H1 (cell line): ENCODE data around the gene PURA. TPM values are rescaled to one million over a fixed set of nuclear protein-coding genes. Genes with fewer than 3 reads are reported as not detected.

Experiments used
- CTCF ChIA-PET: fragments of 300-600 bp; sonication (Branson Sonifier 250); formaldehyde crosslinking; loops from one replicate; lab custom pipeline; 2021; ENCODE audit not compliant: partially characterized antibody; lab: Charles Lee
- POLR2A ChIA-PET: fragments of 300-600 bp; sonication (Branson Sonifier 250); formaldehyde crosslinking; loops from one replicate; lab custom pipeline; 2021; ENCODE audit warnings: inconsistent platforms; ENCODE audit not compliant: partially characterized antibody; lab: Charles Lee
- DNase-seq, 2 experiments: peaks; one replicate each; pipeline versions ENCODE4 v3.0.0 to v3.0.0-alpha.2; 2010 to 2022; ENCODE audit warnings: low spot score in 2 of 2, low read depth in 1 of 2, mixed read lengths in 1 of 2
- FAIRE-seq: peaks from 2 replicates; lab custom pipeline; 2011; peaks lifted over from hg19 to GRCh38; lab: Jason Lieb, UNC
- H2AFZ ChIP-seq: 2 replicates; pipeline ENCODE4 v1.8.1; 2012; ENCODE audit warnings: low read length, inconsistent platforms
- H2AK5ac ChIP-seq: 2 replicates; pipeline ENCODE4 v1.6.1; 2013; ENCODE audit warnings: low read depth, low read length
- H2BK120ac ChIP-seq: replicated peaks from 2 replicates; pipeline ENCODE3; 2013; ENCODE audit warnings: low read depth, low read length, inconsistent platforms
- H2BK12ac ChIP-seq: 2 replicates; pipeline ENCODE4 v1.6.1; 2013; ENCODE audit warnings: low read depth, low read length
- H2BK15ac ChIP-seq: 2 replicates; pipeline ENCODE4 v1.6.1; 2013; ENCODE audit warnings: low read length
- H2BK20ac ChIP-seq: 2 replicates; pipeline ENCODE4 v1.6.1; 2013; ENCODE audit warnings: low read length
- H2BK5ac ChIP-seq: 2 replicates; pipeline ENCODE4 v1.6.1; 2013; ENCODE audit warnings: low read depth, low read length
- H3K14ac ChIP-seq: 2 replicates; pipeline ENCODE4 v1.6.1; 2013; ENCODE audit warnings: inconsistent platforms; ENCODE audit not compliant: insufficient read length
- H3K18ac ChIP-seq: 2 replicates; pipeline ENCODE4 v1.6.1; 2013; ENCODE audit warnings: low read length; ENCODE audit errors: extremely low read depth
- H3K23ac ChIP-seq: 2 replicates; pipeline ENCODE4 v1.6.1; 2013; ENCODE audit warnings: inconsistent platforms; ENCODE audit not compliant: insufficient read length
- H3K23me2 ChIP-seq: 2 replicates; pipeline ENCODE4 v1.6.1; 2013; ENCODE audit warnings: low read depth, low read length
- H3K27ac ChIP-seq: 2 replicates; pipeline ENCODE4 v1.6.1; 2011; ENCODE audit warnings: low read depth, low read length, inconsistent platforms
- H3K27me3 ChIP-seq, 4 experiments: replicated peaks in 1 of 4; 1 replicate in 1 of 4; 2 replicates in 3 of 4; pipeline versions ENCODE4 v1.6.1 to v1.8.1; 2011 to 2013; ENCODE audit warnings: low read length in 3 of 4, mild to moderate bottlenecking in 3 of 4, inconsistent platforms in 2 of 4, mixed read lengths in 2 of 4, moderate library complexity in 1 of 4; ENCODE audit not compliant: control insufficient read depth in 3 of 4, insufficient read depth in 3 of 4; ENCODE audit errors: extremely low read depth in 1 of 4
- H3K36me3 ChIP-seq, 4 experiments: 2 replicates each; pipeline versions ENCODE4 v1.6.1 to v1.8.1; 2011 to 2013; ENCODE audit warnings: mild to moderate bottlenecking in 4 of 4, low read length in 3 of 4, moderate library complexity in 2 of 4, control low read depth in 1 of 4, inconsistent platforms in 1 of 4; ENCODE audit not compliant: insufficient read depth in 4 of 4, control insufficient read depth in 2 of 4
- H3K4ac ChIP-seq: replicated peaks from 2 replicates; pipeline ENCODE3; 2013; ENCODE audit warnings: low read length, low read depth, mixed read lengths, inconsistent platforms; ENCODE audit not compliant: insufficient read length
- H3K4me1 ChIP-seq, 4 experiments: replicated peaks in 1 of 4; 1 replicate in 1 of 4; 2 replicates in 3 of 4; pipeline versions ENCODE4 v1.6.1 to v1.8.1; 2011 to 2013; ENCODE audit warnings: low read length in 3 of 4, inconsistent platforms in 2 of 4, mixed read lengths in 1 of 4; ENCODE audit not compliant: insufficient read depth in 4 of 4, control insufficient read depth in 3 of 4
- H3K4me2 ChIP-seq, 2 experiments: 2 replicates each; pipeline versions ENCODE4 v1.6.1 to v1.8.1; 2011 to 2013; ENCODE audit warnings: low read depth in 2 of 2, low read length in 2 of 2, control low read depth in 1 of 2, inconsistent platforms in 1 of 2, mild to moderate bottlenecking in 1 of 2; ENCODE audit not compliant: insufficient read depth in 1 of 2
- H3K4me3 ChIP-seq, 4 experiments: fragments of 200-600, 300-600 bp in 1 of 4; sonication (generic), shearing (Covaris generic), sonication (Bioruptor Twin) in 1 of 4; 2 replicates each; pipeline versions ENCODE4 v1.5.1 to v1.8.1; 2011 to 2016; ENCODE audit warnings: low read length in 4 of 4, low read depth in 3 of 4, control low read depth in 2 of 4, inconsistent platforms in 2 of 4, mild to moderate bottlenecking in 2 of 4, mixed read lengths in 1 of 4, moderate library complexity in 1 of 4; ENCODE audit not compliant: insufficient read depth in 2 of 4; ENCODE audit errors: extremely low read depth in 1 of 4
- H3K56ac ChIP-seq: replicated peaks from 2 replicates; pipeline ENCODE3; 2013; ENCODE audit warnings: low read depth, mild to moderate bottlenecking, mixed read lengths, low read length, inconsistent platforms; ENCODE audit not compliant: insufficient read length
- H3K79me1 ChIP-seq: 2 replicates; pipeline ENCODE4 v1.6.1; 2013; ENCODE audit warnings: low read depth, low read length, control low read depth
- H3K79me2 ChIP-seq, 2 experiments: 2 replicates each; pipeline versions ENCODE4 v1.6.1 to v1.8.1; 2012 to 2013; ENCODE audit warnings: low read length in 2 of 2, mild to moderate bottlenecking in 2 of 2, inconsistent platforms in 1 of 2; ENCODE audit not compliant: insufficient read depth in 2 of 2, control insufficient read depth in 1 of 2
- H3K9ac ChIP-seq, 4 experiments: replicated peaks in 1 of 4; 1 replicate in 1 of 4; 2 replicates in 3 of 4; pipeline versions ENCODE4 v1.6.1 to v1.8.1; 2011 to 2013; ENCODE audit warnings: low read depth in 3 of 4, low read length in 3 of 4, control low read depth in 2 of 4, mild to moderate bottlenecking in 2 of 4, moderate library complexity in 2 of 4, inconsistent platforms in 1 of 4; ENCODE audit errors: extremely low read depth in 1 of 4
- H3K9me3 ChIP-seq, 2 experiments: 2 replicates each; pipeline versions ENCODE4 v1.6.1 to v1.8.1; 2012 to 2013; ENCODE audit warnings: mild to moderate bottlenecking in 2 of 2, moderate library complexity in 2 of 2, control low read depth in 1 of 2, inconsistent platforms in 1 of 2, low read depth in 1 of 2, low read length in 1 of 2, mixed read lengths in 1 of 2; ENCODE audit not compliant: insufficient read depth in 2 of 2
- H4K20me1 ChIP-seq, 2 experiments: replicated peaks in 1 of 2; 2 replicates each; pipeline versions ENCODE3 to v1.8.1; 2011 to 2013; ENCODE audit warnings: inconsistent platforms in 2 of 2, low read length in 2 of 2, mild to moderate bottlenecking in 1 of 2; ENCODE audit not compliant: insufficient read depth in 2 of 2, control insufficient read depth in 1 of 2
- H4K5ac ChIP-seq: 2 replicates; pipeline ENCODE4 v1.6.1; 2013; ENCODE audit warnings: low read length, low read depth, mixed read lengths, inconsistent platforms; ENCODE audit not compliant: insufficient read length
- H4K8ac ChIP-seq: 2 replicates; pipeline ENCODE4 v1.8.0; 2013; ENCODE audit warnings: mild to moderate bottlenecking, moderate library complexity, low read length, inconsistent platforms; ENCODE audit not compliant: insufficient read depth; ENCODE audit errors: extremely low read depth
- H4K91ac ChIP-seq: replicated peaks from 2 replicates; pipeline ENCODE3; 2013; ENCODE audit warnings: low read length, mixed read lengths, inconsistent platforms; ENCODE audit not compliant: insufficient read length
- BACH1 ChIP-seq: IDR thresholded peaks from 2 replicates; pipeline ENCODE4 v1.6.1; 2012; ENCODE audit warnings: low read length, improper control_type of control experiment
- BRCA1 ChIP-seq: IDR thresholded peaks from 2 replicates; pipeline ENCODE4 v1.6.1; 2012; ENCODE audit warnings: low read depth, low read length, improper control_type of control experiment
- CBX5 ChIP-seq: fragments of 300-800, 300-1000 bp; sonication (generic); IDR thresholded peaks from 2 replicates; pipeline ENCODE4 v1.7.1; 2016; ENCODE audit warnings: antibody characterized with exemption, low read length, low read depth
- CHD1 ChIP-seq: IDR thresholded peaks from 2 replicates; pipeline ENCODE4 v1.6.1; 2012; ENCODE audit warnings: low read depth, low read length, improper control_type of control experiment
- GTF2F1 ChIP-seq: IDR thresholded peaks from 2 replicates; pipeline ENCODE4 v1.6.1; 2012; ENCODE audit warnings: low read depth, low read length, improper control_type of control experiment, borderline replicate concordance
- HDAC2 ChIP-seq, 2 experiments: fragments of 300-600 bp in 1 of 2; sonication (generic) in 1 of 2; IDR thresholded peaks; 2 replicates each; pipeline ENCODE4 v1.6.1; 2011 to 2012; ENCODE audit warnings: low read depth in 2 of 2, low read length in 2 of 2, mild to moderate bottlenecking in 2 of 2, moderate library complexity in 2 of 2, borderline replicate concordance in 1 of 2, inconsistent platforms in 1 of 2
- SIRT6 ChIP-seq: IDR thresholded peaks from one replicate; pipeline ENCODE4 v1.7.1; 2012; ENCODE audit warnings: low read length, inconsistent platforms
- SP2 ChIP-seq: IDR thresholded peaks from 2 replicates; pipeline ENCODE4 v1.6.1; 2012; ENCODE audit warnings: mild to moderate bottlenecking, low read length, inconsistent platforms
- SRF ChIP-seq: IDR thresholded peaks from 2 replicates; pipeline ENCODE4 v1.6.1; 2011; ENCODE audit warnings: mild to moderate bottlenecking, low read depth, low read length, moderate library complexity
- WGBS, 2 experiments: shearing (Covaris generic) in 1 of 2; methylation state at CpG; one replicate each; pipeline versions ENCODE4 v1.1.6 to v1.1.7; 2013 to 2015; ENCODE audit warnings: low lambda C conversion rate in 2 of 2, mixed read lengths in 2 of 2, inconsistent platforms in 1 of 2, low coverage in 1 of 2, missing lambda C conversion rate in 1 of 2; ENCODE audit not compliant: insufficient replicate concordance in 2 of 2, insufficient coverage in 1 of 2, insufficient read length in 1 of 2; ENCODE audit errors: extremely low coverage in 1 of 2, missing lambda C conversion rate in 1 of 2; 5-methylcytosine and 5-hydroxymethylcytosine counted together
- polyA plus RNA-seq, 7 experiments: library from polyadenylated mRNA; depleted of rRNA in 3 of 7; stranded (reverse) in 5 of 7; unstranded in 2 of 7; fragments of >200 nt in 5 of 7; fragments of 200-250 nt in 2 of 7; gene quantifications; 1 replicate in 5 of 7; 2 replicates in 1 of 7; 4 replicates in 1 of 7; pipeline versions ENCODE4 v1.2.1 to v1.2.3, GENCODE V29; 2011 to 2013; ENCODE audit warnings: missing spikeins in 2 of 7, mixed read lengths in 2 of 7
- total RNA-seq: library from RNA; stranded (reverse); fragmentation: NEBNext Ultra II Directional; extraction: Animal tissue kit (Norgen Biotek cat#: 25700); gene quantifications from 2 replicates; pipeline ENCODE4 v1.2.1, GENCODE V29; 2021
- TF ChIP-seq, protein P1 (sequence below): IDR thresholded peaks from 2 replicates; pipeline ENCODE4 v1.6.1; 2011; ENCODE audit warnings: low read depth, mild to moderate bottlenecking, low read length; ENCODE audit not compliant: insufficient read depth

Gene PURA
- total and polyA plus RNA-seq, 2 of the 8 experiments (the other 6 are each of a cell fraction or from before 2014, with no cell fraction given), result 0.98 to 2.1 TPM

DNA sequence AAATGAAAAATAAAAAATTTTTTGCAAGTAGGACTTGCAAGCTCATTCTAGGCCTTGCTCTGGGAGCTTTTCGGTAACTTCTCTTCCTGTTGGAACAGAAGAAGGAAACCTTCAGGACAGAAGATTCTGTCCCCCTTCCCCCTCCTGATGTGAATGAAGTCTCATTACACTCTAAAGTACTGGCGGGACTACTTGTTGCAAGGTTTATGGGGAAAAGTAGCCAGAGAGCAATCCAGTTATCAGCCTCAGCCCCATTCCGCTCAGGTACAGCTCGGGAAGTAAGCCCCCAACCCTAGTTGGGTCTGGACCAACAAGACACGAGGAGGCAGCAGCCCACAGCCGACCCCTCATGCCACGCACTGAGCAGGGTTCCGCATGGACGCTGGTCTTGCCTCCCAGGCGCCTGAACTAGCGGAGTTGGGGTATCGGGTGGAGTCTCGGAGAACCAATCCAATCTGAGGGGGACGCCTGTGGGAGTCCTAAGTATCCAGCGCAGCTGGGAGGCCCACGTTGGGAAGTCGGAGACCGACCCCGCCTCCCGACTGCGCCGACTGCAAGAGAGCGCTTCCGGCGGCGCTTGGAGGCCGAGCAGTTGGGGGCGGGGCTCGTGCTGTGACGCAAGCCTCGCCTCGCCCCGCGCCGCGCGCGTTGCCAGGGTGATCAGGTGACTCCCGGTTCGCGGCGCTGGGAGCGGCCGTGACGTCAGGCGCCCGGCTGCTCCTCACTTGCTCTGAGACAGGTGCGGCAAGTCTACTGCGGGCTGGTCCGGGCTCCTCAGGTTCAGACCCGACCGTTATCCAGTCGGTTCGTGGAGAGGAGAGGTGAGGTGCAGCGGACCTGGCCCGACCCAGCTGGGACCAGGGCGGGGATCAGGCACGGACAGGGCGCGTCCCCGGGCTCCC lies 60.8 kb downstream of the PURA start, which contains the start of gene CYSTM1:
CYSTM1 (plus strand) TSS at position 724 of the 902 bp plus-strand sequence. CDS start 19,278 bp downstream, outside the sequence.
- no peak within 1 kb of the TSS for H3K23ac ChIP-seq
- ChIA-PET CTCF (interaction anchor here (0.7 to 1.5 kb wide), 5 partner anchors 17 to 130 kb away, joined by 3 to 7 read pairs (median 4); no protein-coding TSS in a partner anchor), POLR2A (interaction anchor here (0.9 to 1.5 kb wide), 7 partner anchors 22 to 192 kb away, joined by 3 to 4 read pairs (median 4); no protein-coding TSS in a partner anchor)
- H2BK20ac ChIP-seq, result peak within 1 kb of the TSS; percentile 72; the same call in 1 of the 2 replicates
- peak within 1 kb of the TSS; percentile 85 for H4K8ac ChIP-seq
- H2AFZ ChIP-seq, result peak within 1 kb of the TSS; percentile 96
- H2AK5ac ChIP-seq, result no peak within 1 kb of the TSS
- no peak for FAIRE-seq
- H3K4me2 ChIP-seq, result peak within 1 kb of the TSS; percentile 71 to 96
- 5% methylated on average over 49 of the region's 61 CpGs; no CpG with 5 or more reads in 1 of the 2 experiments for WGBS, 2 experiments
- H4K91ac ChIP-seq, result peak within 1 kb of the TSS; percentile 88
- peaks cover 0 to 4% (median 1%) of the 10 kb centered on the region in 4 experiments; a peak in 4 of 7 replicates for H3K4me1 ChIP-seq
- H3K36me3 ChIP-seq, result no peaks in the 10 kb centered on the region
- H3K79me2 ChIP-seq, result no peaks in the 10 kb centered on the region
- DNase-seq, result peak; percentile 94 to 98
- peak within 1 kb of the TSS; percentile 90; the same call in 1 of the 2 replicates for H2BK15ac ChIP-seq
- H4K20me1 ChIP-seq, result no peaks in the 10 kb centered on the region
- H3K9me3 ChIP-seq, result no peaks in the 10 kb centered on the region
- H2BK5ac ChIP-seq, result peak within 1 kb of the TSS; percentile 73; the same call in 1 of the 2 replicates
- peak within 1 kb of the TSS; percentile 77 for H3K27ac ChIP-seq
- peak within 1 kb of the TSS; percentile 69 for H4K5ac ChIP-seq
- H3K18ac ChIP-seq, result peak within 1 kb of the TSS; percentile 85
- H3K27me3 ChIP-seq, result no peaks in the 10 kb centered on the region
- H3K79me1 ChIP-seq, result no peaks in the 10 kb centered on the region
- peak within 1 kb of the TSS; percentile 40 to 86 (median 56) for H3K9ac ChIP-seq
- H3K56ac ChIP-seq, result peak within 1 kb of the TSS; percentile 5
- no peak within 1 kb of the TSS for H3K14ac ChIP-seq
- H2BK120ac ChIP-seq, result no peak within 1 kb of the TSS
- H2BK12ac ChIP-seq, result peak within 1 kb of the TSS; percentile 68; the same call in 1 of the 2 replicates
- H3K4ac ChIP-seq, result peak within 1 kb of the TSS; percentile 5
- H3K4me3 ChIP-seq, result peak within 1 kb of the TSS; percentile 60 to 93 (median 80)
- H3K23me2 ChIP-seq, result peaks cover 7% of the 10 kb centered on the region; the same call in 1 of the 2 replicates
- no peak for TF ChIP-seq SP2
- no peak for TF ChIP-seq CBX5
- TF ChIP-seq, protein P1, sequence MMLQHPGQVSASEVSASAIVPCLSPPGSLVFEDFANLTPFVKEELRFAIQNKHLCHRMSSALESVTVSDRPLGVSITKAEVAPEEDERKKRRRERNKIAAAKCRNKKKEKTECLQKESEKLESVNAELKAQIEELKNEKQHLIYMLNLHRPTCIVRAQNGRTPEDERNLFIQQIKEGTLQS, result peak; percentile 51; the same call in 1 of the 2 replicates
- no peak for TF ChIP-seq SIRT6
- no peak for TF ChIP-seq BRCA1
- no peak for TF ChIP-seq SRF
- TF ChIP-seq CHD1, result no peak
- peak in 1 of 2 experiments; percentile 70; a peak in 2 of 4 replicates for TF ChIP-seq HDAC2 (IDR thresholded peaks at IDR 0.05; ENCODE audit: borderline replicate concordance in 1 of 2, low read depth in 2 of 2, low read length in 2 of 2)
- TF ChIP-seq GTF2F1, result no peak
- TF ChIP-seq BACH1, result 0 out of 2 replicates have a peak, but pooled peaks have one; percentile 14
